ENCODE measurements around the gene SNAI3.

DNA sequence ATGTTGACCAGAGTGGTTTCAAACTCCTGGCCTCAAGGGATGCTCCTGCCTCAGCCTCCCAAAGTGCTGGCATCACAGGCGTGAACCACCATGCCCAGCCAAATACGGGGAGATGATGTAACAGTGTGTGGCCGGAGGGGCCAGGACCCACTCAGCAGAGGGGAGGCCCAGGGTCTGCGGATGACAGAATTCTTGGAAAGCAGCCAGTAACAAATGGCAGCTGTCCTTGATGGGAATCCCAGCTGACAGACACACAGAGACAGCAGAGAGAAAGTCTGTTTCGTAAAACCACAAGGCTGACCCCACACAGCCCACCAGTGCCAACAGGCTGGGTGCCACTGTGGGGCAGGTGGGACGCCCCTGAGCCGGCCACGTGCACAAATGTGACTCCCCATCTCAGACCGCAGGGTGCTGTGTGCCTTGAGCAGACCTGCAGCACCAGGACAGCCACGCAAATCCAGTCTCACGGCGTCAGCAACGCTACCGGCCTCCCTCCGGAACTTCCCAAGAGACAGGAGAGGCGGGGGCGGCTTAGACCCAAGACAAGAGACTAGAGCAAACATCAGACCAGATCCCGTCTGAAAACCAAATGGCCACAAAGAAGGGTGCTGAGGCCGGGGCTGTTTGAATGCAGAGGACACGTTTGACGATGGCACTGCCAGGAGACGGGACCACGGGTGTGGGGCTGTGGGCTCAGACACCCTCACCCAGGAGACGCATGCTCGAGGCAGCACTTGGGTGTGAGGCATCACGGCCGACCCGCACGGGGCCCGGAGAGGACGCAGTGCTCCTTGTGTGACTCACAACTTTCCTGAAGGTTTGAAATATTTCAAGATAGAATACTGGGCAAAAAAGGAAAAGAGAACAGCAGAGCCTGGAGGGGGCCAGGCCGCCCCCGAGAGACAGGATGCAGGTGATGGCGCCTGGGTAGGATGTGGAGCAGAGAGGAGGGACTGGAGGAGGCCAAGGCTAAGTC lies 44.6 kb upstream of the SNAI3 start:
- TF ChIP-seq, protein P1, sequence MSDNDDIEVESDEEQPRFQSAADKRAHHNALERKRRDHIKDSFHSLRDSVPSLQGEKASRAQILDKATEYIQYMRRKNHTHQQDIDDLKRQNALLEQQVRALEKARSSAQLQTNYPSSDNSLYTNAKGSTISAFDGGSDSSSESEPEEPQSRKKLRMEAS (CRISPR knock-in tag; IDR thresholded peaks at IDR 0.05) = no peak
- TF ChIP-seq, protein P2, sequence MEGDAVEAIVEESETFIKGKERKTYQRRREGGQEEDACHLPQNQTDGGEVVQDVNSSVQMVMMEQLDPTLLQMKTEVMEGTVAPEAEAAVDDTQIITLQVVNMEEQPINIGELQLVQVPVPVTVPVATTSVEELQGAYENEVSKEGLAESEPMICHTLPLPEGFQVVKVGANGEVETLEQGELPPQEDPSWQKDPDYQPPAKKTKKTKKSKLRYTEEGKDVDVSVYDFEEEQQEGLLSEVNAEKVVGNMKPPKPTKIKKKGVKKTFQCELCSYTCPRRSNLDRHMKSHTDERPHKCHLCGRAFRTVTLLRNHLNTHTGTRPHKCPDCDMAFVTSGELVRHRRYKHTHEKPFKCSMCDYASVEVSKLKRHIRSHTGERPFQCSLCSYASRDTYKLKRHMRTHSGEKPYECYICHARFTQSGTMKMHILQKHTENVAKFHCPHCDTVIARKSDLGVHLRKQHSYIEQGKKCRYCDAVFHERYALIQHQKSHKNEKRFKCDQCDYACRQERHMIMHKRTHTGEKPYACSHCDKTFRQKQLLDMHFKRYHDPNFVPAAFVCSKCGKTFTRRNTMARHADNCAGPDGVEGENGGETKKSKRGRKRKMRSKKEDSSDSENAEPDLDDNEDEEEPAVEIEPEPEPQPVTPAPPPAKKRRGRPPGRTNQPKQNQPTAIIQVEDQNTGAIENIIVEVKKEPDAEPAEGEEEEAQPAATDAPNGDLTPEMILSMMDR (IDR thresholded peaks at IDR 0.05) = no peak
- TF ChIP-seq ATF1 (CRISPR knock-in tag; IDR thresholded peaks at IDR 0.05) (no peak), RELA (CRISPR knock-in tag; IDR thresholded peaks at IDR 0.05; ENCODE audit: borderline replicate concordance) (no peak), CREB1 (CRISPR knock-in tag; IDR thresholded peaks at IDR 0.05) (no peak), JUN (CRISPR knock-in tag; IDR thresholded peaks at IDR 0.05) (no peak), USF2 (CRISPR knock-in tag; IDR thresholded peaks at IDR 0.05) (no peak), TEAD1 (CRISPR knock-in tag; IDR thresholded peaks at IDR 0.05) (no peak), ZNF423 (CRISPR knock-in tag; IDR thresholded peaks at IDR 0.05) (no peak), STAT6 (CRISPR knock-in tag; conservative IDR thresholded peaks at IDR 0.05; ENCODE audit: low read depth) (no peak), GTF2I (CRISPR knock-in tag; conservative IDR thresholded peaks at IDR 0.05) (no peak)
- TF ChIP-seq, protein P3, sequence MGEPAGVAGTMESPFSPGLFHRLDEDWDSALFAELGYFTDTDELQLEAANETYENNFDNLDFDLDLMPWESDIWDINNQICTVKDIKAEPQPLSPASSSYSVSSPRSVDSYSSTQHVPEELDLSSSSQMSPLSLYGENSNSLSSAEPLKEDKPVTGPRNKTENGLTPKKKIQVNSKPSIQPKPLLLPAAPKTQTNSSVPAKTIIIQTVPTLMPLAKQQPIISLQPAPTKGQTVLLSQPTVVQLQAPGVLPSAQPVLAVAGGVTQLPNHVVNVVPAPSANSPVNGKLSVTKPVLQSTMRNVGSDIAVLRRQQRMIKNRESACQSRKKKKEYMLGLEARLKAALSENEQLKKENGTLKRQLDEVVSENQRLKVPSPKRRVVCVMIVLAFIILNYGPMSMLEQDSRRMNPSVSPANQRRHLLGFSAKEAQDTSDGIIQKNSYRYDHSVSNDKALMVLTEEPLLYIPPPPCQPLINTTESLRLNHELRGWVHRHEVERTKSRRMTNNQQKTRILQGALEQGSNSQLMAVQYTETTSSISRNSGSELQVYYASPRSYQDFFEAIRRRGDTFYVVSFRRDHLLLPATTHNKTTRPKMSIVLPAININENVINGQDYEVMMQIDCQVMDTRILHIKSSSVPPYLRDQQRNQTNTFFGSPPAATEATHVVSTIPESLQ (CRISPR knock-in tag; IDR thresholded peaks at IDR 0.05) = no peak
- TF ChIP-seq, protein P4, sequence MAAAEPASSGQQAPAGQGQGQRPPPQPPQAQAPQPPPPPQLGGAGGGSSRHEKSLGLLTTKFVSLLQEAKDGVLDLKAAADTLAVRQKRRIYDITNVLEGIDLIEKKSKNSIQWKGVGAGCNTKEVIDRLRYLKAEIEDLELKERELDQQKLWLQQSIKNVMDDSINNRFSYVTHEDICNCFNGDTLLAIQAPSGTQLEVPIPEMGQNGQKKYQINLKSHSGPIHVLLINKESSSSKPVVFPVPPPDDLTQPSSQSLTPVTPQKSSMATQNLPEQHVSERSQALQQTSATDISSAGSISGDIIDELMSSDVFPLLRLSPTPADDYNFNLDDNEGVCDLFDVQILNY (CRISPR knock-in tag; IDR thresholded peaks at IDR 0.05) = no peak
